ENCODE results near the gene SIGLEC1.

SIGLEC1 gene

GRCh38 chr20:3712279-3712873 lies at the start of gene SIGLEC1:
Gene SIGLEC1 (minus strand): TSS chr20:3712600. CDS start chr20:3707128, 5,472 bp downstream.
- DNase-seq, result no peak

DNA sequence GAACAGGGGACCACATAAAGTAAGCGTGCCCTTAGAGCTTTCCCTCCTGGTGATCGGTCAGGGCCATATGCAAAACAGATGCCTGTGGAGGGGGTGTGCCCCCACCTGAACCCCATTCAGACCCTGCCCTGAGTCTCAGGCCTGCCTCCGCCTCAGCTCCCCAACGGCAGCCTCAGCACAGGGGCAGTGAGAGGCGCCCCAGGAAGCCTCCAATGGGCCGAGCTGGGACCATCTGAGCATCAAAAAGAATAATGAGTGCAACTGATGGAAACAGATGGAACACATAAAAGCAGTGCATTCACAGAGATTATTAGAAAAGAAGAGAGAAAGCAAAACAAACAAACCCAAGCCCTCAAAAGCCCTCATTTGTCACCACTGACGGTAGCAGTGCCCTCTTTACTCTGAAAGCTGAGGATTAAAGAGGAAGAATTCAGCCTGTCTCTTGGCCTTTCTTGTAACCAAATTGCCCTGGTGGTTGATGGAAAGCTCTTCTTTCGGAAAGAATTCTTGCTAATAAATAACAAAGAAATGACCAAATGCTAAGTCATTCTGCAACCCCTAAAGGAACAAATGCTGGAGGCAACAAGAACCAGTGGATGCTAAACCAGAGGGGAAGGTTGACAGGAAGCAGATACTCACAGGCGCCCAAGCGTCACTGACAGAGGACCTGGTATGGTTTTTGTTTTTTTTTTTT lies 48.4 kb upstream of the SIGLEC1 start:
- DNase-seq, result no peak

- no peak for DNase-seq
Measured at GRCh38 chr20:3759884-3760283, 47.5 kb upstream of the SIGLEC1 start.

DNA sequence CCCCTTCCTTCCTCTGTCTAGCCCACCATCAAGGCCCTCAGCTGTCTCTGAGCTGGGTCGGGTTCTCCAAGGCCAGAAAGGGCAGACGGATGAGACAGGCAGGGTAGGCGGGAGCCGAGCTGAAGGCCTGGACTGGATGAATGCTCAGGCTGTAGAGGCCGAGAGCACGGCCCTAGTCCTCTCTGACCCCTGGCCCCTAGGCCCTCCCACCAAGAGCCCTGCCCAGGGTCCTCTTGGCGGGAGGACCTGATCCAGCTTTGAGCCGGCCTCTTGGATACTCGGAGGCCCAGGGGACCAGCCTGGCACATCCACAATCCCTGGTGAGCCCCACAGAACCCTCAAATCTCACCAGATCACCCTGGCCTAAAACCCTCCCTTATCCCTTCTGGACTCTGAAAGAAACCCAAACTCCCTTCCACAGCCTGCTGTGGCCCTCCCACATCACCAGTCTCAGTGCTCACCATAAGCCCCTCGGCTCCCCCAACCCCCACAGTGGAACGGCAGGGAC lies 47.0 kb upstream of the SIGLEC1 start:
- DNase-seq, result no peak

GRCh38 chr20:3758566-3758965 lies 46.2 kb upstream of the SIGLEC1 start:
- DNase-seq, result no peak

DNA sequence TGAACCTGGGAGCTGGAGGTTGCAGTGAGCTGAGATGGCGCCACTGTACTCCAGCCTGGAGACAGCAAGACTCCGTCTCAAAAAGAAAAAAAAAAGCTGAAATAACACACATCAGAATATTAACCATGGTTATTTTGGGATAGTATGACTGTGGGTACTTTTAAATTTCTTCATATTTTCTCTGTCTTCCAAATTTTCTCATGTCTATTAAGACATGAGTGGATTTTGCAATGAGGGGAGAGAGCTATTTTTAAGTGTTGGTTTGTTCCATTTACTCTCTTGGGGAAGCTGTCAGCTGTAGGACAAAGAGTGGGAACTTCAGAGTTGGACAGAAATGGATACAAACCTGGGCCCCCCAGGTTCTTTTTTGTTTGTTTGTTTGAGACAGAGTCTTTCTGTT lies 44.9 kb upstream of the SIGLEC1 start:
- no peak for DNase-seq

DNA sequence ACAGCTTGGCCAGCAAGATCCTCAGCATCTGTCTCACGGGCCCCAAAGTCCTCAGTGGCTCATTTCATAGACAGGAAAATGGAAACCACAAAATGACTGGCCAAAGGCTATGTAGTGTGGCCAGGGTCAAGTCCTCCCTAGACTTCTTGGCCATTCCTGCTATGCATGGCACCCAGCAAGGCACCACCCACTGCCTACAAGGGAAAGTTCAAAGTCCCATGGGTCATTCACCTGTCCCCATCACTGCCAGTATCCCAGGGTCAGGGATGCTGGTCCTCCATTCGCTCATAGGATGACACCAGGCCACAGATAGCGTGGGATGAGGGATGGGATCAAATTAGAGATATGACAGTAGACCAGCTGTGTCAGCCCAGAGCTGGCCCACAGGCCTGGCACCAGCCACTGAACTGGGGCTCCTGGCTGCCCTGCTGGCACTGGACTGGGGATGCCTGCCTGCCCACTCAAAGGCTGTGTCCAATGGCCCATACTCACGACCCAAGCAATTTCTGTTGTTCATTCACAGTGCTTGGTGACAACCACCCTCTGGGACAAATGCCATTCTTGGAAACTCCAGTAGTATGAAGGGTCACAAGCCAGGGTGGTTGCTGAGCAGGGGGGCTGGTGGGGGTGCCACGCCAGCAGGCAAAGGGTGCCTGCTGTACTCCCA lies 43.5 kb upstream of the SIGLEC1 start:
- DNase-seq, result no peak

DNA sequence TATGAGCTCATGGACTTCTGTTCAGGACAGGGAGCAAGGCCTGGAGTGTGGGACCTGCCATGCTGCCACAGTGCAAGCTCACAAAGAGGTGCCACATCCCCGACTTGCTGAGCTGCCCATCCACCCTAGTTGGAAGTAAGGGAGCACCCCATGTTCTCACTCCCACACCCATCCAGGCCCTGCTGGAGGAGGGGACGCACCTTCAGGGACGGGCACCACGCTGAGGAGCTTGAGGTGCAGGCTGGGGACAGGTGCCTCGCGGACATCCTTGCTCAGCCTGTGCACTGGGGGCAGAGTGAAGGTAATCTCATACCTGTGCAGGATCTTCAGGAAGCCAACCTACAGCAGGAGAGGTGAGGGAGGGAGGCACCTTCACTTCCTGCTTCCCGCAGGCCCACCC lies 42.9 kb upstream of the SIGLEC1 start:
- no peak for DNase-seq

GRCh38 chr20:3754276-3754630 lies 41.9 kb upstream of the SIGLEC1 start:
- no peak for DNase-seq

GRCh38 chr20:3753501-3754275 lies 41.3 kb upstream of the SIGLEC1 start:
- no peak for DNase-seq

DNA sequence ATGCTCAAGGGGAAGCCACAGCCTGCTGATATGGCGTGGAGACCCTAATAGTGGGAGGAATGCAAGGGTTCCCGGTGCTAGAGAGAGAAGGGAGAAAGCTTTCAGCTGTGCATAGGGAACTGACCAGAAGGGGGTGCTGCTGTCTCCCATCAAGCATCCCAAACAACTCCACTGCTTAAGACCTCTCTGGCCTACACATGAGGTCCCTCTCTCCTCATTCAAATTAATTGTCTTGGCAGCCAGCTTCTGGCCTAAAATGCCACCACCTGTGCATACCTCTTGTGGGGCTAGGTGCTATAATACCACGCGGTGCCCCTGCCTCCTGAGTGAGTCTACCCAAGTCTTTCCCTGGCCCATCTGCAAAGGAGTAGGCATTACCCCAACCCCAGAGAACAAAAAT lies 40.7 kb upstream of the SIGLEC1 start:
- DNase-seq, result peak; percentile 83

GRCh38 chr20:3752386-3752759 lies 40.0 kb upstream of the SIGLEC1 start:
- no peak for DNase-seq

DNA sequence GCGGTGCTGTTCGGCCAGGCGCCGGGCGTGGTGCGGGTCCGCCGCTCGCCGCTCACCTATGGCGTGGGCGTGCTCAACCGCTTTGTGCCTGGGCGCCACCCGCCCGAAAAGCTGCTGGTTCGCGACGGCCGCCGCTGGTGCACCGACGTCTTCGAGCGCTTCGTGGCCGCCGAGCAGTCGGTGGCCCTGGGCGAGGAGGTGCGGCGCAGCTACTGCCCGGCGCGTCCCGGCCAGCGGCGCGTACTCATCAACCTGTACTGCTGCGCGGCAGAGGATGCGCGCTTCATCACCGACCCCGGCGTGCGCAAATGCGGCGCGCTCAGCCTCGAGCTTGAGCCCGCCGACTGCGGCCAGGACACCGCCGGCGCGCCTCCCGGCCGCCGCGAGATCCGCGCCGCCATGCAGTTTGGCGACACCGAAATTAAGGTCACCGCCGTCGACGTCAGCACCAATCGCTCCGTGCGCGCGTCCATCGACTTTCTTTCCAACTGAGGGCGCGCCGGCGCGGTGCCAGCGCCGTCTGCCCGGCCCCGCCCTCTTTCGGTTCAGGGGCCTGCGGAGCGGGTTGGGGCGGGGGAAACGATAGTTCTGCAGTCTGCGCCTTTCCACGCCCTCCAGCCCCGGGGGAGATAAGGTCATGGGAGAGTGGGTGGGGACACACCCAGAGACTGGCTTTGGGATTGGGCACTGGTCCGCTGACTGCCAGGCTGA lies 39.4 kb upstream of the SIGLEC1 start:
- peak; percentile 82 for DNase-seq

GRCh38 chr20:3751305-3751674 lies 38.9 kb upstream of the SIGLEC1 start:
- no peak for DNase-seq

GRCh38 chr20:3749689-3750531 lies 37.5 kb upstream of the SIGLEC1 start:
- DNase-seq, result peak; percentile 73

- no peak for DNase-seq
Measured at GRCh38 chr20:3749087-3749688, 36.8 kb upstream of the SIGLEC1 start.

GRCh38 chr20:3748073-3748472 lies 35.7 kb upstream of the SIGLEC1 start:
- no peak for DNase-seq

DNA sequence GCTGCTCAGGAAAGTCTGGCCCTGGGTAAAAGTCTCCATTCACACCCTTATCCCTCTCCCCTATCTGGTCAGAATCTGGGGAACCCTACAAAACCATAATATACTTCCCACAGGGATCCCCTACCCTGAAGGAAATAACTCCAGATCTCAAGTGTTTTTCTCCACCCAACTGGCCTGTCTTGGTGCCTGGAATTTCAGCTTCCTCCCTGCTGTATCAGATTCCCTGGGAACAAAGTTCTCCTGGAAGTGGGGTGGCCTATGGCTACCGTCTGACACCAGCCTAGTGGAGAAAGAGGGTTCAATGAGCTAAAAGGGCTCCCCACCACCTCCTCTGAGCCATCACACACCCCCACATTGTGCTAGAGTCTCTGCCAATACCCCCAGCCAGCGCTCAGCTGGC lies 35.1 kb upstream of the SIGLEC1 start:
- DNase-seq, result no peak

GRCh38 chr20:3745686-3746173 lies 33.3 kb upstream of the SIGLEC1 start:
- DNase-seq, result no peak

GRCh38 chr20:3744806-3745685 lies 32.6 kb upstream of the SIGLEC1 start:
- peak; percentile 89 for DNase-seq
